H7 (cell line): Measurements from ENCODE around the gene OBSL1. TPM values are rescaled to one million over a fixed set of nuclear protein-coding genes. Genes with fewer than 3 reads are reported as not detected.

Source experiments
- DNase-seq: peaks from one replicate; pipeline ENCODE4 v3.0.0; 2012
- H3K27me3 ChIP-seq: 2 replicates; pipeline ENCODE4 v1.6.0; 2011; ENCODE audit warnings: mild to moderate bottlenecking, low read length; ENCODE audit not compliant: control insufficient read depth, insufficient read depth
- H3K36me3 ChIP-seq: replicated peaks from 2 replicates; pipeline ENCODE4 v1.5.1; 2011; ENCODE audit warnings: low read length; ENCODE audit not compliant: control insufficient read depth, insufficient read depth
- H3K4me3 ChIP-seq: 2 replicates; pipeline ENCODE4 v1.5.1; 2011; ENCODE audit warnings: low read depth, mild to moderate bottlenecking, control low read depth, low read length, moderate library complexity; ENCODE audit not compliant: insufficient read depth
- total RNA-seq: library from RNA; depleted of rRNA; stranded (reverse); fragments of >200 nt; shearing (Covaris generic); gene quantifications from 2 replicates; pipeline ENCODE4 v1.2.3, GENCODE V29; 2014

The OBSL1 gene
- total RNA-seq, 1 experiment from 2014 or later = 158 TPM

DNA sequence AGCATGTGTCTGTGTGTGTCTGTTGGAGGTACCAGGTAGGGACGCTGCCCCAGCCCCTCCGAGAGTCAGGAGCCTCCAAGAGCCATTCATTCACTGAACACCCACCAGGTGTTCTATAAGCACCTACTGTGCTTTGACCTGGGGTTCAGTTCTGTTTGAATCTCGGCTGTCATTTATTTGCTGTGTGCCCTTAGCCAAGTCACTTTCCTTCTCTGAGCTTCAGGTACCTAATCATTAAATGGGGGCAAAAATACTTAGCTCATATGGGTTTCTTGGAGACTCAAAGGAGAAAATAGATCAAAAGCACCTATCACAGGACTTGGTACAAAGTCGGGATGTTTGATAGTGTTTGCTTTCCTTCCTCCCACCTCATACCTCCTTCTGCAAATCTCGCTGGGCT, 43.9 kb downstream of the OBSL1 start:
- DNase-seq = no peak
- no peak overlapping the region for H3K4me3 ChIP-seq
- peaks cover 16% of the 10 kb centered on the region for H3K27me3 ChIP-seq
- no peaks in the 10 kb centered on the region for H3K36me3 ChIP-seq

DNA sequence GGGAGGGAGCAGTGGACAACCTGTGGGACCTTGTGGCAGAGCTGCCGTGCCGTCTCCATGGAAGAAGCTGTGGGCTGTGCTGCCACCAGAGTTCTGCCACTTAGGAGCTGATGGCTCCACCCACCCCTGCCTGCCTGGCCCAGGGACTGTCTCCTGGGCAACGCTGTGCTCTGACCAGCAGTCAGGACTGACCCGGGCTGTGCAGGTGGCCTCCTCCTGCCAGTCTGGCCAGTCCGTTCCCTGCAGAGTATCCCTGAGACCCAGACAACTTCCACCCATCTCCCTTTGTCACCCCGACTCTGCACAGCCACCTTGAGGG, 44.3 kb downstream of the OBSL1 start:
- Histone ChIP-seq H3K27me3 (peaks cover 16% of the 10 kb centered on the region), H3K36me3 (no peaks in the 10 kb centered on the region), H3K4me3 (no peak overlapping the region)
- no peak for DNase-seq

GRCh38 chr2:219526320-219527075, 44.8 kb downstream of the OBSL1 start:
- no peak for DNase-seq
- no peak overlapping the region for H3K4me3 ChIP-seq

DNA sequence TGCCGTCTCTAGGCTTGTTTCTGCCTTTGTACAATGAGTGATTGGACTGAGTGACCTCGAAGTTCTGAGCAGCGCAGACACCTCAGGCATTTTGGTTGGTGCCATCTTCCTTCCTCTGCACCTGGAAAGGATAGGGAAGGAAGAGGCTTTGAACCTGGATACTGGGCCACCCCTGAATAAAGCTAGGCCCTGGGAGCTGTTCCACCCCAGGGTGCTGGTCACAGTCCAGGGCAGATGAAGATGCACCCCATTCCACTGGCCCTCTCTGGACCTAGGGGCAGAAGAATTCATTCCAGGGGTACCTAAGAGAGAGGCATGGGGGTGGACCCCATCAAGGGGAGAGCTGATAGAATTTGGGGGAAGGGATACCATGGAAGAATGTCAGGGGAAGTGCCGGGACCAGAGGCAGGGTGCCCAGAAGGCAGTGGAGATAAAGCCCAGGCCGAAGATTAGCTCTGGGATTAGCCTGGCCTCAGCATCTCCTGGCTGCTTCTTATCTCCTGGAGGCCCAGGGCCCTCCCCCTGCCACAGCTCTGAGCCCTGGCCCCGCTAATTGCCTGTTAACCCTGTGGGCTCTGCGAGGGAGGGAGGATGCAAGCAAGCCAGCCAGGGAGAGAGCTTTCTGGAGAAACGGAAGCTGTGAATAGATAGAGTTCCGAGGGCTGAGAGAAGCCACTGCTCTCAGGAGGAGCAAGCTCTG, 45.7 kb downstream of the OBSL1 start:
- peaks cover 16% of the 10 kb centered on the region for H3K27me3 ChIP-seq
- no peaks in the 10 kb centered on the region for H3K36me3 ChIP-seq
- peak; percentile 64 for DNase-seq
- no peak overlapping the region for H3K4me3 ChIP-seq

More at GRCh38 chr2:219526320-219527075, 44.8 kb downstream of the OBSL1 start:
- peaks cover 16% of the 10 kb centered on the region for H3K27me3 ChIP-seq
- no peaks in the 10 kb centered on the region for H3K36me3 ChIP-seq

DNA sequence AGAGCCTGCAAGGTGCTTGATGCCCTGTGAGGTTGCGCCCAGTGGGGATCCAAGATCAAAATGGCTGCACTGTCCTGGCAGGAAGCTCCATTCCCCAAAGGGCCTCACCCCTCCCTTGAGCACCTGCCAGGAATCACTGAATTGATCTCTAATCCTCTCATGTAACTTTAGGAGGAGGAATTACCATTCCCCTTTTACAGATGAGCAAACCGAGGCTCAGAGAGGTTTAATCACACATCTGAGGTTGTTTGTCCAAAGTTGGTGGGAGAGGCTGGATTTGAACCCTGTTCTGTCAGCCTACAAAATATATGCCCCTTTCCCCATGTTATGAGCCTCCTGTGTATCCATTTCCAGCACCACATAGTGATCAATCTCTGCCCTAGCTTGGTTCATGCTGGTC, 46.5 kb downstream of the OBSL1 start:
- Histone ChIP-seq H3K36me3 (no peaks in the 10 kb centered on the region), H3K27me3 (peaks cover 16% of the 10 kb centered on the region), H3K4me3 (no peak overlapping the region)
- no peak for DNase-seq

GRCh38 chr2:219523031-219523671, 48.2 kb downstream of the OBSL1 start:
- H3K36me3 ChIP-seq = no peaks in the 10 kb centered on the region
- peak; percentile 88 for DNase-seq
- peak overlapping the region; percentile 42 for H3K4me3 ChIP-seq
- H3K27me3 ChIP-seq = peaks cover 6% of the 10 kb centered on the region

- Histone ChIP-seq H3K4me3 (peak overlapping the region; percentile 42), H3K36me3 (no peaks in the 10 kb centered on the region), H3K27me3 (peaks cover 9% of the 10 kb centered on the region)
- DNase-seq = peak; percentile 98
Observed at GRCh38 chr2:219522111-219523030, 49.0 kb downstream of the OBSL1 start.

DNA sequence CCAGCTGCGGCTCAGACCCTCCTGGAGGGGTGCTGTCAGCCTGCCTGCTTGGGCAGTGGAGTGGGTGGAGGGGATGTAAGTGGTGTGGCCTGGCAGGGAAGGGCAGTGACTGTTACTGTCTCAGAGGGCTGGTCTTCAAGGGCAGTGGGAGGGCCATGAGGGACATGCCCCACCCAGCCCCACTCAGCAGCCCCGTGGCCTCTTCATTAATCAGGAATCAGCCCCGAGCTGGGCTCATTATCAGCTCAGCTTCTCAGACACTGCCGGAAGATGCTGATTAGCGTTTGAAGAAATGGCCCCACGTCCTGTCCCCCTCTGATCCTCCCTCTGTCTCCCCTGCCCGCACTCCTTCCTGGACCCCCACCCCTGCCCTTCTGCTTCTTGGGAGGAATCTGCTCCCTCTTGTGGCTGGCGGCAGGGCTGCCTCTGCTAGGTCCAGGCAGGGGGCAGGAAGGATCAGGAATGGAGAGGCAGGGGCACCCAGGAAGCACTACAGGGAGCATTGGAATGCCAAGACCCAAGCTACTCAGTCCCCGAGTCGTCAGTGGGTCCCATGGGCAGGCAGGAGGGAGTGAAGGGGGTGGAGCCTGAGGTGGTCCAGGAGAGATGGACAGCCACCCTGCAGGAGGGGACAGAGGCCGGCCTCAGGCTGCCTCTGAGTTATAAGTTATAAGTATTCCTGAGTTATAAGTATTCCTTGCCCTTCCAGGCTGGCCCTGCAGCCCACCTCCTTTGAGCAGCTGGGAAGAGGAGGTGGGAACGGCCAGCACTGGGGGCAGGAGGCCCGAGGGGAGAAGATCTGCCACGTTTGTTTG, 50.1 kb downstream of the OBSL1 start:
- H3K27me3 ChIP-seq = peaks cover 12% of the 10 kb centered on the region
- H3K36me3 ChIP-seq = no peaks in the 10 kb centered on the region
- no peak overlapping the region for H3K4me3 ChIP-seq
- DNase-seq = peak; percentile 97

- peaks cover 20% of the 10 kb centered on the region for H3K27me3 ChIP-seq
- no peaks in the 10 kb centered on the region for H3K36me3 ChIP-seq
- peak; percentile 65 for DNase-seq
- no peak overlapping the region for H3K4me3 ChIP-seq
Observed at GRCh38 chr2:219520079-219520478, 51.3 kb downstream of the OBSL1 start.

DNA sequence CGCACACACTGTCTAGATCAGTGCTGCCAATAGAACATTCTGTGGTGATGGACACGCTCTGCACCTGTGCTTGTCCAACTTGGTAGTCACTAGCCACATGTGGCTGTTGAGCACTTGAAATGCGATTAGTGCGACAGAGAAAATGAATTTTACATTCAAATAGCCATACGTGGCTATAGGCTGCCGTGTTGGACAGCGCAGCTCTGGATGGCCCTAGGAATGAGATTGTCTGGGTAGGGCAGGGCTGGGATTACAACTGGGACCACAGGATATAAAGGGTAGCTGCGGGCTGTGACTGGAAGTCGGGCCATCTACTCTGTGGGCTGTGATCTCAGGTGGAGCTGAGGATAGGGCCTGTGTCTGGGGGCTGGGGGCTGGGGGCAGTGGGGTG, 51.8 kb downstream of the OBSL1 start:
- Histone ChIP-seq H3K27me3 (peaks cover 25% of the 10 kb centered on the region), H3K4me3 (no peak overlapping the region), H3K36me3 (no peaks in the 10 kb centered on the region)
- DNase-seq = no peak

- Histone ChIP-seq H3K4me3 (no peak overlapping the region), H3K36me3 (no peaks in the 10 kb centered on the region), H3K27me3 (peaks cover 39% of the 10 kb centered on the region)
Observed at GRCh38 chr2:219517954-219518778, 53.2 kb downstream of the OBSL1 start.

GRCh38 chr2:219516888-219517287, 54.5 kb downstream of the OBSL1 start:
- Histone ChIP-seq H3K36me3 (no peaks in the 10 kb centered on the region), H3K4me3 (no peak overlapping the region), H3K27me3 (peaks cover 51% of the 10 kb centered on the region)
- DNase-seq = no peak

More at GRCh38 chr2:219517954-219518778, 53.2 kb downstream of the OBSL1 start:
- DNase-seq = peak; percentile 57
